ENCODE results near the gene ZNF697.
"Not testable (repeated sequence)": the region's sequence is repeated elsewhere in the genome, so short reads cannot be mapped to it uniquely, and the experiment has no call there.

Gene ZNF697

DNA sequence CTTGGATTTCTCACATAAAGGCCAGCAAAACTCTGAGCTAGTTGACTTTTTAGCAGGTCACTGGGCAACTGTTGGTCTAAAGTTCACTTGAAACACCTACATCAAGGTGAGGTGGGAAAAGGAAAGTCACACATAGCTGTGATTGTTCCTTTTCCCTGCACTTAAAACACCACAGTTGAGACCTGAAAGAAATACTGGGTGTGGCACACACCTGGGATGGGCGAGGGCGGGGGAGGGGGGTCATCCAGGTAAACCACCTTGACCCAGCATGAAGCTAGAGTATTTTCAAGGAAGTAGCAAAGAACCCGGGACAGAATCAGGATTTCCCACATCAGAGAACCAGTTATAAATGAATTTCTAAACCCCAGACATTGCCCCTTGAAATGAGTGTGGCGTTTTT is 26.4 kb downstream of the ZNF697 start:
- Histone ChIP-seq H3K79me2 (ENCODE audit: insufficient read depth, low read length) (no peaks in the 10 kb centered on the region), H3K27me3 (ENCODE audit: low read length) (no peaks in the 10 kb centered on the region)

DNA sequence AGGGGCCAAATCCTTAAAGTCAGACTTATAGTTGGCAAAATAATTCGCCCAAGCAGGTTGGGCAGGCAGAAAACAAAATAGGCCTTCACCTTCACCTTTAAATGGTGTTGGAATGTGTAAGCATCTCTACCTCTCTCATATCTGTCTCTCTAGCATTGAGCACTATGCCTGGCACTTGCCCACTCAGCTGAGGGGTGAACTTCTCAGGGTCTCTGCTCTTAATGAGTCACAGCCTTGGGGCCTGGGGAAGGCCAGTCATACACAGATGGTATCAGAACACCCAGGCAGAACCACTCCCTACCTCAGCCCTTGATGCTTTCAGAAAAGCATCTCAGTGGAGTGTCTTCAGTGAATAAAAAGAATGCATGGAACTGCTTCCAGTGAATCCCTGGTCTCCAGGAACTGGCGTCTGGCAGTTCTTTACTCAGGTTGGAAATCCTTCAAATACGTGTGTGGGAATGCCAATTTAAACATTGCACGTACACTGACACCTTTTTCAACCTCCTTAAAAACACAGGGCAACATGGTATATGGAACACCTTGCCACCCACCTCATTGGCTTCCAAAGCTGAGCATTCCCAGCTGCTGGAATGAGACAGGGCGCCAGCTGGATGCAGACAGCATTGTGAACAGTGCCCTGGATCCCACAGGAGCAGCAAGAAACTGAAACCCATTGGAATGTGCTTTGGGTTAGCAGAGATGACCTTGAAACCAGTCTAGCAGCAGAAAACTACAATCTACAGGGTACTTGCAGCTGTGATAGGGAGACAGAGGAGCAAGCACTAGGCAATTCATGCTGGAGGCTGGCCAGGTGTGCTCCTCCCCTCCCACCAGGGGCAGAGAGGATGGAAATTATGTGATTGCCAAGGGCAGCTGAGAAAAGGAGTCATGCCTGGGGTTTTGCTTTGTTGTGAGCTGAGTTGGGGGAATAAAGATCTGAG is 30.0 kb downstream of the ZNF697 start:
- Histone ChIP-seq H3K36me3 (ENCODE audit: low read length) (no peaks in the 10 kb centered on the region), H3K9me2 (replicated peaks; ENCODE audit: insufficient read depth, low read length) (no peaks in the 10 kb centered on the region), H4K20me1 (ENCODE audit: low read depth, low read length) (no peaks in the 10 kb centered on the region), H3K27me3 (ENCODE audit: low read length) (no peaks in the 10 kb centered on the region), H3K9me3 (ENCODE audit: insufficient read depth, low read length) (no peaks in the 10 kb centered on the region), H3K4me3 (ENCODE audit: insufficient read depth, low read length, poor library complexity, severe bottlenecking) (no peak overlapping the region), H3K27ac (ENCODE audit: low read depth, low read length) (no peak overlapping the region), H3K4me2 (ENCODE audit: low read depth, low read length, poor library complexity, severe bottlenecking) (no peak overlapping the region), H3K9ac (ENCODE audit: low read length) (no peak overlapping the region), H3K79me2 (ENCODE audit: insufficient read depth, low read length) (no peaks in the 10 kb centered on the region), H3F3A (ENCODE audit: insufficient read depth) (no peaks in the 10 kb centered on the region), H2AFZ (ENCODE audit: low read depth, low read length, severe bottlenecking) (no peak overlapping the region)
- no peak for TF ChIP-seq EZH2phosphoT487 (conservative IDR thresholded peaks at IDR 0.05; ENCODE audit: low read length)
- TF ChIP-seq, protein P1, sequence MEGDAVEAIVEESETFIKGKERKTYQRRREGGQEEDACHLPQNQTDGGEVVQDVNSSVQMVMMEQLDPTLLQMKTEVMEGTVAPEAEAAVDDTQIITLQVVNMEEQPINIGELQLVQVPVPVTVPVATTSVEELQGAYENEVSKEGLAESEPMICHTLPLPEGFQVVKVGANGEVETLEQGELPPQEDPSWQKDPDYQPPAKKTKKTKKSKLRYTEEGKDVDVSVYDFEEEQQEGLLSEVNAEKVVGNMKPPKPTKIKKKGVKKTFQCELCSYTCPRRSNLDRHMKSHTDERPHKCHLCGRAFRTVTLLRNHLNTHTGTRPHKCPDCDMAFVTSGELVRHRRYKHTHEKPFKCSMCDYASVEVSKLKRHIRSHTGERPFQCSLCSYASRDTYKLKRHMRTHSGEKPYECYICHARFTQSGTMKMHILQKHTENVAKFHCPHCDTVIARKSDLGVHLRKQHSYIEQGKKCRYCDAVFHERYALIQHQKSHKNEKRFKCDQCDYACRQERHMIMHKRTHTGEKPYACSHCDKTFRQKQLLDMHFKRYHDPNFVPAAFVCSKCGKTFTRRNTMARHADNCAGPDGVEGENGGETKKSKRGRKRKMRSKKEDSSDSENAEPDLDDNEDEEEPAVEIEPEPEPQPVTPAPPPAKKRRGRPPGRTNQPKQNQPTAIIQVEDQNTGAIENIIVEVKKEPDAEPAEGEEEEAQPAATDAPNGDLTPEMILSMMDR (IDR thresholded peaks at IDR 0.05; ENCODE audit: insufficient read depth, low read length, poor library complexity, severe bottlenecking): no peak

More for the DNA sequence above, 26.4 kb downstream of the ZNF697 start:
- Histone ChIP-seq H3K9me2 (replicated peaks; ENCODE audit: insufficient read depth, low read length) (no peaks in the 10 kb centered on the region), H3K27ac (ENCODE audit: low read depth, low read length) (no peak overlapping the region), H3K9ac (ENCODE audit: low read length) (no peak overlapping the region), H2AFZ (ENCODE audit: low read depth, low read length, severe bottlenecking) (no peak overlapping the region), H3F3A (ENCODE audit: insufficient read depth) (no peaks in the 10 kb centered on the region), H3K4me3 (ENCODE audit: insufficient read depth, low read length, poor library complexity, severe bottlenecking) (no peak overlapping the region), H4K20me1 (ENCODE audit: low read depth, low read length) (no peaks in the 10 kb centered on the region), H3K9me3 (ENCODE audit: insufficient read depth, low read length) (no peaks in the 10 kb centered on the region), H3K36me3 (ENCODE audit: low read length) (no peaks in the 10 kb centered on the region), H3K4me2 (ENCODE audit: low read depth, low read length, poor library complexity, severe bottlenecking) (no peak overlapping the region)
- TF ChIP-seq EZH2phosphoT487 (conservative IDR thresholded peaks at IDR 0.05; ENCODE audit: low read length): no peak
- TF ChIP-seq, protein P1 (IDR thresholded peaks at IDR 0.05; ENCODE audit: insufficient read depth, low read length, poor library complexity, severe bottlenecking): no peak

DNA sequence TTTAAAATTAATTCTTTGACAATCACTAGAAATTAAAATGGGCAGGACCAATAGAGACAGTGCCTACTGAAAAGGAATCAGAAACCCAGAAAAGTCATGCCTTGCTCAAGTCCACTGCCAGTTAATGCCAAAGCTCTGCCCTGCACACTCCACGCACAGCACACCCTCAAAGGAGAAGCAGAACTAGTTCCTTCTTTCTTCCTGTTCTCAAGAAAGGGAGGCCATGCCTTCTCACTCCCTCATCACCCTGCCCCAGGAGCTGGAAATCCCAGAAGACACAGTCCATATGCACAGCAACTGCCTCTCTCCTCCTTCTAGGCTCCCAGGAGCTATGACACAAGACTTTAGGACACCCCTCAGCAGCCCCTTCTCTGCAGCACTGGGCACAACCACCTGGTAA is 31.3 kb downstream of the ZNF697 start:
- H3K27ac ChIP-seq (ENCODE audit: low read depth, low read length); H3K9me3 ChIP-seq (ENCODE audit: insufficient read depth, low read length); H2AFZ ChIP-seq (ENCODE audit: low read depth, low read length, severe bottlenecking); H3K79me2 ChIP-seq (ENCODE audit: insufficient read depth, low read length); H3K36me3 ChIP-seq (ENCODE audit: low read length); H4K20me1 ChIP-seq (ENCODE audit: low read depth, low read length); H3K4me3 ChIP-seq (ENCODE audit: insufficient read depth, low read length, poor library complexity, severe bottlenecking); H3K9ac ChIP-seq (ENCODE audit: low read length); H3K4me2 ChIP-seq (ENCODE audit: low read depth, low read length, poor library complexity, severe bottlenecking); H3F3A ChIP-seq (ENCODE audit: insufficient read depth); H3K27me3 ChIP-seq (ENCODE audit: low read length); H3K9me2 ChIP-seq (replicated peaks; ENCODE audit: insufficient read depth, low read length): not testable (repeated sequence)

DNA sequence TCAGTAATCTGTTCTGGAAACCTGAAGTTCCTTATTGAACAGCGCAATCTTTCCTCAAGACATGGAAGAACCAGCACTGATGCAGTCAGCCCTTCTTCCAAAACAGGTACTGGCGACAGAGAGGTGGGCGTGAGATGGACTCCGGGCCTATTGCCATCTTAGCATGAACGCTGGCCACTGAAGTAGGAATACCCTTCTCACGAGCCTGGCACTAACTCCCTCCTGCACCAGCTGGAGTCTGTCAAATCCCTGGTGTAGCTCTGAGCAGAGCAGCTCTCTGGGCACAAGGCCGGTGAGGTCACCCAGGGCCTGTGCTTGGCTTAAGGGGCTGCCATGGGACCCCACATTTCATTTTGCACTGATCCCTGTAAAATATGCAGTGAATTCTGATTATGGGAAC is 33.0 kb downstream of the ZNF697 start:
- not testable (repeated sequence) for H4K20me1 ChIP-seq (ENCODE audit: low read depth, low read length); H3K79me2 ChIP-seq (ENCODE audit: insufficient read depth, low read length); H3K36me3 ChIP-seq (ENCODE audit: low read length); H3K4me3 ChIP-seq (ENCODE audit: insufficient read depth, low read length, poor library complexity, severe bottlenecking); H2AFZ ChIP-seq (ENCODE audit: low read depth, low read length, severe bottlenecking); H3K27me3 ChIP-seq (ENCODE audit: low read length); H3K9me2 ChIP-seq (replicated peaks; ENCODE audit: insufficient read depth, low read length); H3K27ac ChIP-seq (ENCODE audit: low read depth, low read length); H3K4me2 ChIP-seq (ENCODE audit: low read depth, low read length, poor library complexity, severe bottlenecking); H3K9ac ChIP-seq (ENCODE audit: low read length); H3F3A ChIP-seq (ENCODE audit: insufficient read depth); H3K9me3 ChIP-seq (ENCODE audit: insufficient read depth, low read length)

Measured in SU-DHL-6 (cell line).